Omental fat pad (tissue), 4 donors: ENCODE results near the gene FEM1A. TPM values are rescaled to one million over a fixed set of nuclear protein-coding genes. Genes with fewer than 3 reads are reported as not detected.
"Not testable (repeated sequence)": the region's sequence is repeated elsewhere in the genome, so short reads cannot be mapped to it uniquely, and the experiment has no call there.

Experiments used
- ATAC-seq: fragments of 150-250 bp; one replicate; pipeline ENCODE4 v1.9.1; 2016; ENCODE audit warnings: mild to moderate bottlenecking, moderate library complexity; ENCODE audit not compliant: low FRiP score
- DNase-seq: peaks from one replicate; pipeline ENCODE4 v3.0.0-alpha.2; 2019; ENCODE audit warnings: low spot score
- total RNA-seq, 4 donors: library from RNA; depleted of rRNA; stranded (reverse); fragments of >200 nt; gene quantifications; one replicate each; pipeline ENCODE4 v1.1.0, GENCODE V29; 2016
- TF ChIP-seq, protein P1 (sequence below), 3 donors: fragments of 450-650 bp; IDR thresholded peaks; one replicate each; pipeline ENCODE4 v1.5.1; 2016 to 2017; ENCODE audit warnings: antibody characterized with exemption in 3 of 3, mild to moderate bottlenecking in 3 of 3, moderate library complexity in 2 of 3

The FEM1A gene
- total RNA-seq, 4 donors from 2014 or later: 11.8 to 22.1 (median 13.9) TPM

GRCh38 chr19:4815426-4816201, 24.1 kb downstream of the FEM1A start:
- ATAC-seq: peak; percentile 75
- TF ChIP-seq, protein P1, sequence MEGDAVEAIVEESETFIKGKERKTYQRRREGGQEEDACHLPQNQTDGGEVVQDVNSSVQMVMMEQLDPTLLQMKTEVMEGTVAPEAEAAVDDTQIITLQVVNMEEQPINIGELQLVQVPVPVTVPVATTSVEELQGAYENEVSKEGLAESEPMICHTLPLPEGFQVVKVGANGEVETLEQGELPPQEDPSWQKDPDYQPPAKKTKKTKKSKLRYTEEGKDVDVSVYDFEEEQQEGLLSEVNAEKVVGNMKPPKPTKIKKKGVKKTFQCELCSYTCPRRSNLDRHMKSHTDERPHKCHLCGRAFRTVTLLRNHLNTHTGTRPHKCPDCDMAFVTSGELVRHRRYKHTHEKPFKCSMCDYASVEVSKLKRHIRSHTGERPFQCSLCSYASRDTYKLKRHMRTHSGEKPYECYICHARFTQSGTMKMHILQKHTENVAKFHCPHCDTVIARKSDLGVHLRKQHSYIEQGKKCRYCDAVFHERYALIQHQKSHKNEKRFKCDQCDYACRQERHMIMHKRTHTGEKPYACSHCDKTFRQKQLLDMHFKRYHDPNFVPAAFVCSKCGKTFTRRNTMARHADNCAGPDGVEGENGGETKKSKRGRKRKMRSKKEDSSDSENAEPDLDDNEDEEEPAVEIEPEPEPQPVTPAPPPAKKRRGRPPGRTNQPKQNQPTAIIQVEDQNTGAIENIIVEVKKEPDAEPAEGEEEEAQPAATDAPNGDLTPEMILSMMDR (IDR thresholded peaks at IDR 0.05): no peak
- DNase-seq: peak; percentile 78

DNA sequence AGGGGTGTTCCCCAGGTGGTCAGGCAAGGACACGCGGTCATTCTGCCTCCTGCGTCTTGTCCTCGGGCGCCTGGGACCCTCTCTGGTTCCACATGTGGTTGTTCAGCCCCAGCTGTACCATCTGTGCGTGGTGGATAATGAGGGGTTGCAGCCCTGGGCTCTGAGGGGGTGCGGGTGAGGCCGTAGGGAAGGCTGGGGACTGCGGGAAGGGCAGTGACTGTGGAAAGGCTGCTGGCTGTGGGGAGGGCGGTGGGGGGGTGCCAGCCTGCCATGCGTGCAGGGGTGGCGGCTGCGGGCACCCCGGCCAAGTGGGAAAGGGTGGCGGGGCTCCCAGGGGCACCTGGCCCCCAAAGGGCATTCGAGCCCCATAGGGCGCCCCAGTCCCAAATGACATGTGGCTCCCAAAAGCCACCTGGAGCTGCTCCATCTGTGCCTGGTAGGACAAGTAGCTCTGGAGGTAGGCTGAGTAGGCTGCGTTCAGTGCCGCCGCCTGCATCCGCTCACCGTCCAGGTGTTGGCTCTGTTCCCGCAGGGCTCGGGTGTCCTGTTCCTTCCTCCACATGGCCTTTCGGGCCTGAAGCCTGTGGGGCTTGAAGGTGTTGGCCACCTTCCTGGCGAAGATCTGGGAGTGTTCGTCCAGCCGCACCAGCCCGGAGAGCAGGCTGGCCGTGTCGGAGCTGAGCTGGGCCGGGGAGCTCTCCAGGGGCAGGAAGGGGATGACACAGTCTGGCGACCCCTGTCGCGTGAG, 24.8 kb downstream of the FEM1A start:
- no peak for DNase-seq
- TF ChIP-seq, protein P1 (IDR thresholded peaks at IDR 0.05): no peak
- ATAC-seq: no peak

- no peak for DNase-seq
- TF ChIP-seq, protein P1 (IDR thresholded peaks at IDR 0.05): no peak
These were observed 25.4 kb downstream of the FEM1A start for GRCh38 chr19:4816950-4817278.

GRCh38 chr19:4817467-4818277, 26.1 kb downstream of the FEM1A start:
- no peak for DNase-seq
- ATAC-seq: no peak
- TF ChIP-seq, protein P1 (IDR thresholded peaks at IDR 0.05): no peak

More at GRCh38 chr19:4816950-4817278, 25.4 kb downstream of the FEM1A start:
- ATAC-seq: no peak

GRCh38 chr19:4821265-4821664, 29.7 kb downstream of the FEM1A start:
- no peak for ATAC-seq
- TF ChIP-seq, protein P1 (IDR thresholded peaks at IDR 0.05): no peak
- no peak for DNase-seq

GRCh38 chr19:4822354-4822753, 30.8 kb downstream of the FEM1A start:
- DNase-seq, ATAC-seq: not testable (repeated sequence)

- ATAC-seq (no peak), DNase-seq (no peak)
- TF ChIP-seq, protein P1 (IDR thresholded peaks at IDR 0.05): no peak
These were observed 32.0 kb downstream of the FEM1A start for GRCh38 chr19:4823577-4823976.
